Loucy (cell line): Measurements from ENCODE around the gene RFESD.

Source experiments
- EZH2phosphoT487 ChIP-seq: fragments of 200-600 bp; IDR thresholded peaks from 2 replicates; pipeline ENCODE4 v1.6.1; 2018; ENCODE audit warnings: antibody characterized with exemption, mild to moderate bottlenecking, moderate library complexity, borderline replicate concordance
- TF ChIP-seq, protein P1 (sequence below): fragments of 200-600 bp; sonication (generic); conservative IDR thresholded peaks from 2 replicates; pipeline ENCODE4 v1.5.1; 2014; ENCODE audit warnings: mild to moderate bottlenecking, antibody characterized with exemption, low read length

DNA sequence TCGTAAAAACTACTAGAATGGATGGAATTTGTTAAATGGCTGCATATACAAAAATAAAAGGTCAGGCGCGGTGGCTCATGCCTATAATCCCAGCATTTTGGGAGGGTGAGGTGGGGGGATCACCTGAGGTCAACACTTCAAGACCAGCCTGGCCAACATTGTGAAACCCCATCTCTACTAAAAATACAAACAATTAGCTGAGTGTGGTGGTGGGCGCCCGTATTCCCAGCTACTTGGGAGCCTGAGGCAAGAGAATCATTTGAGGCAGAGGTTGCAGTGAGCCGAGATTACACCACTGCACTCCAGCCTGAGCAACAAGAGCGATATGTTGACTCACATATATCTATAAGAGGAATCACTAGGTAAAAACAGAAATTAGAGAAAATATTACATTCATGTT lies 36.0 kb upstream of the RFESD start:
- TF ChIP-seq, protein P1, sequence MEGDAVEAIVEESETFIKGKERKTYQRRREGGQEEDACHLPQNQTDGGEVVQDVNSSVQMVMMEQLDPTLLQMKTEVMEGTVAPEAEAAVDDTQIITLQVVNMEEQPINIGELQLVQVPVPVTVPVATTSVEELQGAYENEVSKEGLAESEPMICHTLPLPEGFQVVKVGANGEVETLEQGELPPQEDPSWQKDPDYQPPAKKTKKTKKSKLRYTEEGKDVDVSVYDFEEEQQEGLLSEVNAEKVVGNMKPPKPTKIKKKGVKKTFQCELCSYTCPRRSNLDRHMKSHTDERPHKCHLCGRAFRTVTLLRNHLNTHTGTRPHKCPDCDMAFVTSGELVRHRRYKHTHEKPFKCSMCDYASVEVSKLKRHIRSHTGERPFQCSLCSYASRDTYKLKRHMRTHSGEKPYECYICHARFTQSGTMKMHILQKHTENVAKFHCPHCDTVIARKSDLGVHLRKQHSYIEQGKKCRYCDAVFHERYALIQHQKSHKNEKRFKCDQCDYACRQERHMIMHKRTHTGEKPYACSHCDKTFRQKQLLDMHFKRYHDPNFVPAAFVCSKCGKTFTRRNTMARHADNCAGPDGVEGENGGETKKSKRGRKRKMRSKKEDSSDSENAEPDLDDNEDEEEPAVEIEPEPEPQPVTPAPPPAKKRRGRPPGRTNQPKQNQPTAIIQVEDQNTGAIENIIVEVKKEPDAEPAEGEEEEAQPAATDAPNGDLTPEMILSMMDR, result no peak
- TF ChIP-seq EZH2phosphoT487, result no peak
